Brain microvascular endothelial cell (primary cell): ENCODE measurements around the gene PTGR3.

Experiments used
- DNase-seq: peaks from one replicate; pipeline ENCODE4 v3.0.0-alpha.2; 2020
- H3K27ac ChIP-seq: fragments of 250-450 bp; sonication (Bioruptor Pico); 2 replicates; pipeline ENCODE4 v1.5.1; 2020; ENCODE audit warnings: mild to moderate bottlenecking, moderate library complexity
- H3K27me3 ChIP-seq: fragments of 250-450 bp; sonication (Bioruptor Pico); replicated peaks from 2 replicates; pipeline ENCODE4 v1.5.1; 2020; ENCODE audit warnings: mild to moderate bottlenecking
- H3K36me3 ChIP-seq: fragments of 250-450 bp; sonication (Bioruptor Pico); replicated peaks from 2 replicates; pipeline ENCODE4 v1.5.1; 2020; ENCODE audit warnings: mild to moderate bottlenecking
- H3K4me3 ChIP-seq: 2 replicates; pipeline ENCODE4 v1.5.1; 2011; ENCODE audit warnings: low read depth, mild to moderate bottlenecking, control low read depth, low read length, moderate library complexity
- in situ Hi-C: cut with HindIII; loops from 2 replicates; pipeline ENCODE4 v1.10.0; 2017; ENCODE audit warnings: low sequenced_read_pairs, low pct_ligation_motif_present
- TF ChIP-seq, protein P1 (sequence below): IDR thresholded peaks from 2 replicates; pipeline ENCODE4 v1.5.1; 2011; ENCODE audit warnings: low read depth, mild to moderate bottlenecking, moderate library complexity, low read length, control low read depth, inconsistent platforms; ENCODE audit errors: missing control alignments

PTGR3 gene

DNA sequence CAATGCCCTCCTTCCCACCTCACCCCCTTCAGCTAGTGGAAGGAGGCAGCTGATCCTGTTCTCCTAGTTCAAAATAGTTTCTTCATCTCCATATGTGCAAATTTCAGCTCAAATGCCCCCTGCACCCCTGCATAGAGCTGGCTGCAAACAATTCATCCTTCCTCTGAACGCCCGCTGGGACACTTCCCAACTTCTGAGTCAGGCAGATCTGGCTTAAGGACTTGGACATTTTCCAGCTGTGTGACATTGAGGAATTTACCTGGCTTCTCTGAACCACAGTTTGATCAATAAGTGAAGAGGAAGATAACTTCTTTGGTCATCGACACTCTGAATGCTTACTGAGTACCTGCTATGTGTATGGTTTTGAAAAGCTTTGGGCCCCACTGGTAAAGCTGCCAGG is 23.5 kb downstream of the PTGR3 start:
- no peaks in the 10 kb centered on the region for H3K36me3 ChIP-seq
- no peaks in the 10 kb centered on the region for H3K27me3 ChIP-seq
- H3K27ac ChIP-seq, result no peak overlapping the region
- H3K4me3 ChIP-seq, result no peak overlapping the region
- in situ Hi-C loops, result no loop called here
- no peak for DNase-seq
- TF ChIP-seq, protein P1, sequence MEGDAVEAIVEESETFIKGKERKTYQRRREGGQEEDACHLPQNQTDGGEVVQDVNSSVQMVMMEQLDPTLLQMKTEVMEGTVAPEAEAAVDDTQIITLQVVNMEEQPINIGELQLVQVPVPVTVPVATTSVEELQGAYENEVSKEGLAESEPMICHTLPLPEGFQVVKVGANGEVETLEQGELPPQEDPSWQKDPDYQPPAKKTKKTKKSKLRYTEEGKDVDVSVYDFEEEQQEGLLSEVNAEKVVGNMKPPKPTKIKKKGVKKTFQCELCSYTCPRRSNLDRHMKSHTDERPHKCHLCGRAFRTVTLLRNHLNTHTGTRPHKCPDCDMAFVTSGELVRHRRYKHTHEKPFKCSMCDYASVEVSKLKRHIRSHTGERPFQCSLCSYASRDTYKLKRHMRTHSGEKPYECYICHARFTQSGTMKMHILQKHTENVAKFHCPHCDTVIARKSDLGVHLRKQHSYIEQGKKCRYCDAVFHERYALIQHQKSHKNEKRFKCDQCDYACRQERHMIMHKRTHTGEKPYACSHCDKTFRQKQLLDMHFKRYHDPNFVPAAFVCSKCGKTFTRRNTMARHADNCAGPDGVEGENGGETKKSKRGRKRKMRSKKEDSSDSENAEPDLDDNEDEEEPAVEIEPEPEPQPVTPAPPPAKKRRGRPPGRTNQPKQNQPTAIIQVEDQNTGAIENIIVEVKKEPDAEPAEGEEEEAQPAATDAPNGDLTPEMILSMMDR, result no peak

DNA sequence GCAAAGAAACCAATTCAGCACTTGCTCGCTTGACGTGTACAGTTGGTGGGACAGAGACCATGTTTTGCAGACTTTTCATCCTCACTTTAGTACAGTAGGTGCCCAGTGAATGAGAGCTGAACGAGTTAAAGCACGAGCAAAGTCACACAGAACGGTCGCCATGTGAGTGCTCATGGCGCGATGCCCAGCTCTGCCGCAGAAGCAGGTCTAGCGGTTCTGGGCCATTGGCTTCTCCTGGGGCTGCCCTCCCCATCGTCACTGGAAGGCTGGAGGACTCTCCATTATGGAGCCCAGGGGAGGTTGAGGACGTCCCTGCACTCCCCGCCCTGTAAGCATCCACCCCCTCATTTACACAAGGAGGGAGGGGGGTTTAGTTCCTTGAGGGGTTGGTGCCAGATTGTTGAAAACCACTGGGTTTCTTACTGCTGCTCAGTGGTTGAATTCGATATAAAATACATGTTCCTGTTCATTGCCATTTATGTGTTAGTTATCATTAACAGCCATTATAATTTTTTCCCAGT is 24.9 kb downstream of the PTGR3 start:
- Histone ChIP-seq H3K4me3 (no peak overlapping the region), H3K27ac (no peak overlapping the region), H3K36me3 (no peaks in the 10 kb centered on the region), H3K27me3 (no peaks in the 10 kb centered on the region)
- in situ Hi-C loops, result no loop called here
- no peak for DNase-seq
- TF ChIP-seq, protein P1, result no peak

DNA sequence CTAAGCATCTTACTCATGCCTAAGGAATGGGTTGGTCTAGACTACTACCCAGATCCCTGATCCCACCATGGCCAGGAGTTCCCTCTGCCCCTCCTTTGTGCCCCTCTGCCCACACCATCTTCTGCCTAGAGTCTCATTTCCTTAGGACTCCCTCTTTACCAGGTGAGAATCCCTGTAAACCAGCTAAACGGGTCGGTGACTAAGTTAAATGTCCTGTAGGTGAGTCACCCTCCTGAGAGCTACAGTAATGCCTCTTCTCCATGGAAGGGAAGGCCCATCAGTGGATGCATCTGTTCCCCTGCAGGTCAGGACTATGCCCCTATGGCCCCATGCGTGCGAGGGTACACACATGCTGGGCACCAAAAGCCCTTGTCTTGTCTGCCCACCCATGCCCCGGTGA is 25.4 kb downstream of the PTGR3 start:
- DNase-seq, result no peak
- in situ Hi-C loops, result no loop called here

DNA sequence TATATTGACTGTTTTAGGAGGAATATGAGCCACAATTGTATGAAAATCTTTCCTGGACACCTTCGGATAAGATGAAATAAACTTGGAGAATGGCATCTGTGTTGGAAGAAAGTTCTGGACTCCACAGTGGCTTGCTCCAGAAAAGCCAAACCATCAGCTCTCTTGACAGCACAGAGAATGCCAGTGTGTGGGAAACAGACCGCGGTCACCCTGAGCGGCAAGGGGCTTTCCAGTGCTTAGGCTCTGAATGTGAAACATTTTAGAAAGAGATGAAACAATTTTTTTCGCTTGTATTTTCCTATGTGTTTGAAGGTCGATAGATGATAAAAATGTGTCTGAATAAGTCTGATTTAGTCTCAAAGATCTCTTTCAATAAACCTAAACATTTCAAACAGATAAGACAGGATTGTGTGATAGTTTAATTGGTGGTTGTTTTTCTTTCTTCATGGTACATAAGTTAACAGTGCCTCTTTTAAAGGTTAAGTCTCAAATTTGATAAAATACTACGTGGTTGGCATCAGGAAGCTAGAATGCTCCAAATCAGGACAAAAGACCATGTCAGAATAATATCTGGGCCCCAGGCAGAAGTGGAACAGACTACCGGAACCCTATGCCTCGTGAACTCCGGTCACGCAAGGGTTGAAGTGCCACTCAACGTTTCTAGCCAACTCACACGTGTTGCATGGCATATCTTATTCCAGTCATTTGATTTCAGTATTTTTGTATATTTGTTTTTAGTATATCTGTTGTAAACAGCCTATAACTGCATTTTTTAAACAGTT is 28.9 kb downstream of the PTGR3 start:
- DNase-seq, result no peak
- TF ChIP-seq, protein P1, result no peak
- in situ Hi-C loops, result no loop called here
- H3K36me3 ChIP-seq, result no peaks in the 10 kb centered on the region
- no peak overlapping the region for H3K27ac ChIP-seq
- no peak overlapping the region for H3K4me3 ChIP-seq
- H3K27me3 ChIP-seq, result no peaks in the 10 kb centered on the region

More for the DNA sequence above, 25.4 kb downstream of the PTGR3 start:
- Histone ChIP-seq H3K27ac (no peak overlapping the region), H3K4me3 (no peak overlapping the region), H3K36me3 (no peaks in the 10 kb centered on the region), H3K27me3 (no peaks in the 10 kb centered on the region)
- TF ChIP-seq, protein P1, result no peak

DNA sequence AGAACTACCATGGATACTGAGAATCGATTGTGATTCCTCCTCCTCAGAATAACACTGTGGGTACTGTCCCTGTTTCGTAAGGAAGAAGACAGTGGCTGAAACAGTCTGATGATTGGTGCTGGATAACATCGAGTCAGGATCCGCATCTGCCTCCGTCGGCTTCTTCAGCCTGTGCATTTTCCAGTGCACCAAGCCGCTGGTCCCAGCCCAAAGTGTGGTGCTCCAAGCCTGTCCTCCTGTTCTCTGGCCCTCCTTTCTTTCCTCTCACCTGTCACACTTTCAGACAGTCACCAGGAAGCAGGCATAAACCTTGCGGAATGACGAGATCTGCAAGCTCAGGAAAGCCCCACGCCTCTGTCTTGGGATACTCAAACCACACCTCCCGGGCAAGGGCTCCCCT is 30.6 kb downstream of the PTGR3 start:
- in situ Hi-C loops, result no loop called here
- Histone ChIP-seq H3K27ac (no peak overlapping the region), H3K4me3 (no peak overlapping the region), H3K27me3 (no peaks in the 10 kb centered on the region), H3K36me3 (no peaks in the 10 kb centered on the region)
- TF ChIP-seq, protein P1, result no peak
- DNase-seq, result no peak

DNA sequence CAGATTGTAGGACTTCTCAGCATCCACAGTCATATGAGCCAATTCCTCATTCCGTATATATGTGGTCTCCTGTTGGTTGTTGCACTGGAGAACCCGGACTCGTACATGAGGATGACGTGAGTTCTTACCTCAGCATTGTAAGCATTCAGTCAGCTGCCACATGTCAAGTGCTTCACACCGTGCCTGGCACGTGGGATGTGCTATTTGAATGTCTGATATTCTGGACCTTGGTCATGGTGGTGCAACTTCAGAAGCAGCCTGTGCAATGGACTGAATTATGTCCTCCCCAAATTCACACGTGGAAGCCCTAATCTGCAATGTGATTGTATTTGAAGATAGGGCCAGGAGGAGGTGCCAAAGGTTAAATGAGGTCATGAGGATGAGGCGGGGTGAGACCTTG is 32.1 kb downstream of the PTGR3 start:
- Histone ChIP-seq H3K27ac (no peak overlapping the region), H3K36me3 (no peaks in the 10 kb centered on the region), H3K27me3 (no peaks in the 10 kb centered on the region), H3K4me3 (no peak overlapping the region)
- no peak for DNase-seq
- in situ Hi-C loops, result no loop called here
- TF ChIP-seq, protein P1, result no peak
